K562 (cell line): ENCODE results near the gene ITPKA. TPM values are rescaled to one million over a fixed set of nuclear protein-coding genes. Genes with fewer than 3 reads are reported as not detected.

Experiments
- ATAC-seq: fragments of 200-7000 bp; cut with Tn5 transposase; 3 replicates; pipeline ENCODE4 v1.9.1; 2020; ENCODE audit warnings: moderate library complexity
- BruUV-seq: library from RNA; stranded (reverse); fragments of 400-500 nt; replicated peaks from 2 replicates; lab custom pipeline; 2021; lab: Mats Ljungman, UMichigan
- CTCF ChIA-PET: fragments of 300-600 bp; formaldehyde crosslinking; extraction: SDS; loops from one replicate; lab custom pipeline; 2021; ENCODE audit warnings: low intra/inter-chr PET ratio; lab: Yijun Ruan, JAX
- POLR2A ChIA-PET: fragments of 300-600, 350-650 bp; sonication (Branson Sonifier 250); formaldehyde crosslinking; extraction: SDS; loops from one replicate; lab custom pipeline; 2021; ENCODE audit warnings: antibody characterized with exemption, inconsistent platforms; lab: Yijun Ruan, JAX
- DNase-seq, 4 experiments: peaks; one replicate each; pipeline versions ENCODE4 v3.0.0 to v3.0.0-alpha.2; 2011 to 2018; ENCODE audit warnings: low spot score in 3 of 4, mixed read lengths in 3 of 4; ENCODE audit errors: extremely low read depth in 1 of 4
- FAIRE-seq: peaks from 2 replicates; lab custom pipeline; 2011; peaks lifted over from hg19 to GRCh38; lab: Jason Lieb, UNC
- H2AFZ ChIP-seq: 2 replicates; pipeline ENCODE4 v1.6.0; 2011; ENCODE audit warnings: low read depth, low read length, control low read depth, inconsistent platforms
- H3K27ac ChIP-seq: fragments of 200-600 bp; 3 replicates; pipeline ENCODE4 v1.8.0; 2011; ENCODE audit warnings: low read depth, mild to moderate bottlenecking, control low read depth, inconsistent platforms, low read length, moderate library complexity, mixed read lengths; ENCODE audit errors: extremely low read depth
- H3K27me3 ChIP-seq, 2 experiments: fragments of 300-600 bp in 1 of 2; 2 replicates in 1 of 2; 3 replicates in 1 of 2; pipeline versions ENCODE4 v1.6.0 to v1.8.0; 2011; ENCODE audit warnings: inconsistent platforms in 2 of 2, low read length in 2 of 2, mild to moderate bottlenecking in 1 of 2, mixed read lengths in 1 of 2, moderate library complexity in 1 of 2; ENCODE audit not compliant: control insufficient read depth in 2 of 2, insufficient read depth in 2 of 2
- H3K36me3 ChIP-seq: fragments of 300-600 bp; 3 replicates; pipeline ENCODE4 v1.8.0; 2011; ENCODE audit warnings: mild to moderate bottlenecking, low read length, inconsistent platforms; ENCODE audit not compliant: control insufficient read depth, insufficient read depth
- H3K4me1 ChIP-seq, 2 experiments: fragments of 200-600 bp in 1 of 2; replicated peaks in 1 of 2; 2 replicates in 1 of 2; 3 replicates in 1 of 2; pipeline versions ENCODE4 v1.5.1 to v1.8.0; 2011; ENCODE audit warnings: inconsistent platforms in 2 of 2, low read length in 2 of 2, mild to moderate bottlenecking in 1 of 2, mixed read lengths in 1 of 2, moderate library complexity in 1 of 2; ENCODE audit not compliant: control insufficient read depth in 2 of 2, insufficient read depth in 2 of 2
- H3K4me2 ChIP-seq: 2 replicates; pipeline ENCODE4 v1.6.1; 2011; ENCODE audit warnings: low read length, control low read depth, inconsistent platforms, mixed read lengths; ENCODE audit not compliant: insufficient read depth
- H3K4me3 ChIP-seq: fragments of 200-600 bp; sonication (generic), shearing (Covaris generic); 2 replicates; pipeline ENCODE4 v1.5.1; 2016; ENCODE audit warnings: control low read depth, inconsistent platforms
- H3K79me2 ChIP-seq: fragments of 200-600 bp; 3 replicates; pipeline ENCODE4 v1.8.0; 2011; ENCODE audit warnings: low read length, inconsistent platforms; ENCODE audit not compliant: control insufficient read depth, insufficient read depth
- H3K9ac ChIP-seq, 2 experiments: 2 replicates each; pipeline versions ENCODE4 v1.6.0 to v1.6.1; 2011; ENCODE audit warnings: low read depth in 2 of 2, low read length in 2 of 2, control low read depth in 1 of 2, inconsistent platforms in 1 of 2, mild to moderate bottlenecking in 1 of 2, mixed read lengths in 1 of 2; ENCODE audit not compliant: insufficient read depth in 1 of 2
- H3K9me1 ChIP-seq: one replicate; pipeline ENCODE4 v1.6.0; 2011; ENCODE audit warnings: inconsistent platforms, mild to moderate bottlenecking, low read length, moderate library complexity; ENCODE audit not compliant: control insufficient read depth, insufficient read depth
- H3K9me3 ChIP-seq: replicated peaks from 2 replicates; pipeline ENCODE4 v1.5.1; 2011; ENCODE audit warnings: low read depth, low read length, inconsistent platforms; ENCODE audit not compliant: control insufficient read depth, insufficient read depth
- H4K20me1 ChIP-seq: replicated peaks from 2 replicates; pipeline ENCODE4 v1.6.1; 2011; ENCODE audit warnings: low read length, inconsistent platforms, mixed read lengths; ENCODE audit not compliant: control insufficient read depth, insufficient read depth
- CCNT2 ChIP-seq: IDR thresholded peaks from 2 replicates; pipeline ENCODE4 v1.6.1; 2011; ENCODE audit warnings: borderline replicate concordance, low read depth, mild to moderate bottlenecking, moderate library complexity, mixed read lengths, low read length; ENCODE audit not compliant: insufficient read length; ENCODE audit errors: extremely low read depth
- ETV6 ChIP-seq, 3 experiments: fragments of 150-350 bp in 1 of 3; sonication (generic) in 1 of 3; formaldehyde crosslinking in 1 of 3; IDR thresholded peaks; 2 replicates each; pipeline versions ENCODE4 v1.6.1 to v1.8.0; 2014 to 2022; ENCODE audit warnings: borderline replicate concordance in 2 of 3, low read depth in 2 of 3, antibody characterized with exemption in 1 of 3, low read length in 1 of 3, mild to moderate bottlenecking in 1 of 3, missing genetic modification reagents in 1 of 3
- HDAC1 ChIP-seq, 2 experiments: fragments of 450-650 bp; IDR thresholded peaks; 2 replicates each; pipeline ENCODE4 v1.6.1; 2016 to 2017; ENCODE audit warnings: inconsistent platforms in 1 of 2, mild to moderate bottlenecking in 1 of 2, moderate library complexity in 1 of 2
- MEF2D ChIP-seq: conservative IDR thresholded peaks from 2 replicates; pipeline ENCODE4 v1.6.1; 2016; ENCODE audit warnings: low read depth, missing genetic modification characterization, missing compliant biosample characterization
- NR2F6 ChIP-seq: fragments of 450-650 bp; formaldehyde crosslinking; IDR thresholded peaks from 2 replicates; pipeline ENCODE4 v1.4.0; 2020; ENCODE audit warnings: mild to moderate bottlenecking
- OTX1 ChIP-seq: fragments of 450-650 bp; formaldehyde crosslinking; IDR thresholded peaks from 2 replicates; pipeline ENCODE4 v1.4.0; 2022; ENCODE audit warnings: mild to moderate bottlenecking
- SMAD2 ChIP-seq: fragments of 150-350 bp; IDR thresholded peaks from 2 replicates; pipeline ENCODE4 v1.6.1; 2014; ENCODE audit warnings: low read depth, mild to moderate bottlenecking, low read length
- SP2 ChIP-seq: IDR thresholded peaks from 2 replicates; pipeline ENCODE4 v1.6.1; 2011; ENCODE audit warnings: mild to moderate bottlenecking, low read depth, low read length, moderate library complexity; ENCODE audit not compliant: poor library complexity, severe bottlenecking; ENCODE audit errors: extremely low read depth
- TBL1XR1 ChIP-seq, 2 experiments: IDR thresholded peaks; 2 replicates each; pipeline ENCODE4 v1.6.1; 2012; ENCODE audit warnings: improper control_type of control experiment in 2 of 2, low read length in 2 of 2, mild to moderate bottlenecking in 1 of 2
- TCF3 ChIP-seq: sonication (generic); formaldehyde crosslinking; IDR thresholded peaks from 2 replicates; pipeline ENCODE4 v1.4.0; 2020; ENCODE audit warnings: mild to moderate bottlenecking, missing genetic modification reagents
- ZC3H4 ChIP-seq: sonication (generic); formaldehyde crosslinking; IDR thresholded peaks from 2 replicates; pipeline ENCODE4 v1.9.0; 2021; ENCODE audit warnings: missing genetic modification reagents, borderline replicate concordance
- ZNF239 ChIP-seq: fragments of 250-450 bp; sonication (Bioruptor Pico); IDR thresholded peaks from 2 replicates; pipeline ENCODE4 v1.4.0; 2020; ENCODE audit warnings: mild to moderate bottlenecking
- WGBS: fragments of 100-300 bp; shearing (Covaris generic); methylation state at CpG from one replicate; pipeline ENCODE4 v1.1.6; 2016; ENCODE audit warnings: low coverage, mixed read lengths; ENCODE audit not compliant: insufficient coverage; ENCODE audit errors: missing lambda C conversion rate; 5-methylcytosine and 5-hydroxymethylcytosine counted together
- in situ Hi-C: fragments of 300-500 bp; cut with MboI; formaldehyde crosslinking; loops from 4 replicates; pipeline ENCODE4 v1.15.0; 2018; ENCODE audit warnings: inconsistent platforms, mixed read lengths
- intact Hi-C: fragments of 100-400 bp; cut with micrococcal nuclease; formaldehyde crosslinking; loops from 2 replicates; pipeline ENCODE4 v1.14.2; 2022
- polyA plus RNA-seq, 8 experiments: library from polyadenylated mRNA; depleted of rRNA in 4 of 8; stranded (reverse) in 5 of 8; unstranded in 3 of 8; fragments of >200 nt; fragmentation: Nextera tagmentation in 2 of 8; fragmentation: Illumina TruSeq in 1 of 8; extraction: Ambion mirVana in 2 of 8; extraction: Trizol in 1 of 8; gene quantifications; 2 replicates each; pipeline versions ENCODE4 v1.2.1 to v1.2.3, GENCODE V29; 2011 to 2014; ENCODE audit warnings: inconsistent platforms in 1 of 8, missing spikeins in 1 of 8
- total RNA-seq, 7 experiments: library from RNA; depleted of rRNA in 6 of 7; stranded (reverse); fragments of >200 nt in 6 of 7; fragmentation: Illumina TruSeq in 2 of 7; extraction: Trizol in 2 of 7; gene quantifications; 2 replicates each; pipeline versions ENCODE4 v1.2.1 to v1.2.3, GENCODE V29; 2011 to 2021; ENCODE audit warnings: low replicate concordance in 1 of 7
- TF ChIP-seq, protein P1 (sequence below), 2 experiments: fragments of 250-450 bp in 1 of 2; fragments of 450-650 bp in 1 of 2; sonication (Bioruptor Pico) in 1 of 2; IDR thresholded peaks; 2 replicates each; pipeline versions ENCODE4 v1.6.1 to v1.8.0; 2016 to 2021; ENCODE audit warnings: mild to moderate bottlenecking in 2 of 2, moderate library complexity in 2 of 2, missing compliant biosample characterization in 1 of 2, missing genetic modification characterization in 1 of 2
- TF ChIP-seq, protein P2 (sequence below): fragments of 250-450 bp; sonication (Bioruptor Pico); IDR thresholded peaks from 2 replicates; pipeline ENCODE4 v1.5.1; 2021; ENCODE audit warnings: mild to moderate bottlenecking
- TF ChIP-seq, protein P3 (sequence below): fragments of 200-800 bp; sonication (Bioruptor generic); IDR thresholded peaks from 2 replicates; pipeline ENCODE4 v1.6.1; 2016; ENCODE audit warnings: missing genetic modification characterization, missing compliant biosample characterization

The ITPKA gene
- total and polyA plus RNA-seq, 9 of the 15 experiments (the other 6 are each of a cell fraction or from before 2014, with no cell fraction given), result 0.14 to 68.4 (median 11.5) TPM

DNA sequence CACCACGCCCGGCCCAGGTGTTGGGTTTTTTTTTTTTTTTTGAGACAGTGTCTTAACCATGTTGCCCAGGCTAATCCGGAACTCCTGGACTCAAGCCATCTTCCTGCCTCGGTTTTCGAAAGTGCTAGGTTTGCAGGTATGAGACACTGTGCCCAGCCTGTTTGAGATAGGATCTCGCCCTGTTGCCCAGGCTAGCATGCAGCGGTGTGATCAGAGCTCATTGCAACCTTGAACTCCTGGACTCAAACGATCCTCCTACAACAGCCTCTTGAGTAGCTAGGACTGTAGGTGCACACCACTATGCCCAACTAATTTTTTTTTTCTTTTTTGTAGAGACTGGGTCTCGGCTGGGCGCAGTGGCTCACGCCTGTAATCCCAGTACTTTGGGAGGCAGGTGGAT lies 20.3 kb upstream of the ITPKA start:
- Histone ChIP-seq H3K27ac (no peak overlapping the region; the same call in 2 of the 3 replicates), H3K27me3 (no peaks in the 10 kb centered on the region), H3K9ac (no peak overlapping the region), H2AFZ (no peak overlapping the region), H3K9me1 (no peaks in the 10 kb centered on the region), H3K4me2 (no peak overlapping the region), H3K4me1 (peaks cover 0 to 10% of the 10 kb centered on the region in 2 experiments; a peak in 2 of 5 replicates), H4K20me1 (no peaks in the 10 kb centered on the region), H3K36me3 (peaks cover 78% of the 10 kb centered on the region), H3K4me3 (no peak overlapping the region), H3K79me2 (no peaks in the 10 kb centered on the region), H3K9me3 (no peaks in the 10 kb centered on the region)
- in situ Hi-C loops, result loop anchor here (25.0 kb wide), 1 partner anchor 339 kb away; no protein-coding TSS in a partner anchor
- DNase-seq (no peak), FAIRE-seq (no peak), ATAC-seq (no peak)
- TF ChIP-seq TBL1XR1 (IDR thresholded peaks at IDR 0.05; ENCODE audit: low read length in 2 of 2), result no peak
- TF ChIP-seq, protein P1, sequence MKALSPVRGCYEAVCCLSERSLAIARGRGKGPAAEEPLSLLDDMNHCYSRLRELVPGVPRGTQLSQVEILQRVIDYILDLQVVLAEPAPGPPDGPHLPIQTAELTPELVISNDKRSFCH (CRISPR knock-in tag; IDR thresholded peaks at IDR 0.05), result no peak
- TF ChIP-seq, protein P1 (tag; IDR thresholded peaks at IDR 0.05), result no peak
- TF ChIP-seq, protein P2, sequence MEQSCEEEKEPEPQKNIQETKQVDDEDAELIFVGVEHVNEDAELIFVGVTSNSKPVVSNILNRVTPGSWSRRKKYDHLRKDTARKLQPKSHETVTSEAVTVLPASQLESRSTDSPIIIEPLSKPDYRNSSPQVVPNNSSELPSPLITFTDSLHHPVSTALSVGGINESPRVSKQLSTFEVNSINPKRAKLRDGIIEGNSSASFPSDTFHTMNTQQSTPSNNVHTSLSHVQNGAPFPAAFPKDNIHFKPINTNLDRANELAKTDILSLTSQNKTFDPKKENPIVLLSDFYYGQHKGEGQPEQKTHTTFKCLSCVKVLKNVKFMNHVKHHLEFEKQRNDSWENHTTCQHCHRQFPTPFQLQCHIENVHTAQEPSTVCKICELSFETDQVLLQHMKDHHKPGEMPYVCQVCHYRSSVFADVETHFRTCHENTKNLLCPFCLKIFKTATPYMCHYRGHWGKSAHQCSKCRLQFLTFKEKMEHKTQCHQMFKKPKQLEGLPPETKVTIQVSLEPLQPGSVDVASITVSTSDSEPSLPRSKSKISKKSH, result no peak
- no peak for TF ChIP-seq CCNT2
- no peak for TF ChIP-seq SMAD2
- no peak for TF ChIP-seq ZC3H4 (CRISPR knock-in tag)
- TF ChIP-seq SP2, result no peak
- TF ChIP-seq, protein P3, sequence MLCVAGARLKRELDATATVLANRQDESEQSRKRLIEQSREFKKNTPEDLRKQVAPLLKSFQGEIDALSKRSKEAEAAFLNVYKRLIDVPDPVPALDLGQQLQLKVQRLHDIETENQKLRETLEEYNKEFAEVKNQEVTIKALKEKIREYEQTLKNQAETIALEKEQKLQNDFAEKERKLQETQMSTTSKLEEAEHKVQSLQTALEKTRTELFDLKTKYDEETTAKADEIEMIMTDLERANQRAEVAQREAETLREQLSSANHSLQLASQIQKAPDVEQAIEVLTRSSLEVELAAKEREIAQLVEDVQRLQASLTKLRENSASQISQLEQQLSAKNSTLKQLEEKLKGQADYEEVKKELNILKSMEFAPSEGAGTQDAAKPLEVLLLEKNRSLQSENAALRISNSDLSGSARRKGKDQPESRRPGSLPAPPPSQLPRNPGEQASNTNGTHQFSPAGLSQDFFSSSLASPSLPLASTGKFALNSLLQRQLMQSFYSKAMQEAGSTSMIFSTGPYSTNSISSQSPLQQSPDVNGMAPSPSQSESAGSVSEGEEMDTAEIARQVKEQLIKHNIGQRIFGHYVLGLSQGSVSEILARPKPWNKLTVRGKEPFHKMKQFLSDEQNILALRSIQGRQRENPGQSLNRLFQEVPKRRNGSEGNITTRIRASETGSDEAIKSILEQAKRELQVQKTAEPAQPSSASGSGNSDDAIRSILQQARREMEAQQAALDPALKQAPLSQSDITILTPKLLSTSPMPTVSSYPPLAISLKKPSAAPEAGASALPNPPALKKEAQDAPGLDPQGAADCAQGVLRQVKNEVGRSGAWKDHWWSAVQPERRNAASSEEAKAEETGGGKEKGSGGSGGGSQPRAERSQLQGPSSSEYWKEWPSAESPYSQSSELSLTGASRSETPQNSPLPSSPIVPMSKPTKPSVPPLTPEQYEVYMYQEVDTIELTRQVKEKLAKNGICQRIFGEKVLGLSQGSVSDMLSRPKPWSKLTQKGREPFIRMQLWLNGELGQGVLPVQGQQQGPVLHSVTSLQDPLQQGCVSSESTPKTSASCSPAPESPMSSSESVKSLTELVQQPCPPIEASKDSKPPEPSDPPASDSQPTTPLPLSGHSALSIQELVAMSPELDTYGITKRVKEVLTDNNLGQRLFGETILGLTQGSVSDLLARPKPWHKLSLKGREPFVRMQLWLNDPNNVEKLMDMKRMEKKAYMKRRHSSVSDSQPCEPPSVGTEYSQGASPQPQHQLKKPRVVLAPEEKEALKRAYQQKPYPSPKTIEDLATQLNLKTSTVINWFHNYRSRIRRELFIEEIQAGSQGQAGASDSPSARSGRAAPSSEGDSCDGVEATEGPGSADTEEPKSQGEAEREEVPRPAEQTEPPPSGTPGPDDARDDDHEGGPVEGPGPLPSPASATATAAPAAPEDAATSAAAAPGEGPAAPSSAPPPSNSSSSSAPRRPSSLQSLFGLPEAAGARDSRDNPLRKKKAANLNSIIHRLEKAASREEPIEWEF (CRISPR knock-in tag), result no peak
- no peak for TF ChIP-seq OTX1 (CRISPR knock-in tag)
- no peak for TF ChIP-seq MEF2D (tag)
- no peak for TF ChIP-seq HDAC1 (IDR thresholded peaks at IDR 0.05)
- no peak for TF ChIP-seq ZNF239 (CRISPR knock-in tag)
- no peak for TF ChIP-seq NR2F6 (CRISPR knock-in tag)
- no peak for TF ChIP-seq ETV6 (IDR thresholded peaks at IDR 0.05; ENCODE audit: borderline replicate concordance in 1 of 2, low read depth in 2 of 2, low read length in 1 of 2)
- TF ChIP-seq ETV6 (CRISPR knock-in tag; IDR thresholded peaks at IDR 0.05; ENCODE audit: borderline replicate concordance), result no peak
- TF ChIP-seq TCF3 (CRISPR knock-in tag), result no peak
- CTCF ChIA-PET, result no interaction called here
- intact Hi-C loops, result no loop called here
- BruUV-seq, result no TSS peak
- POLR2A ChIA-PET, result interaction anchor here (0.6 kb wide), 1 partner anchor 12 kb away, joined by 3 read pairs; no protein-coding TSS in a partner anchor
- 91% methylated on average over 7 of the region's 11 CpGs for WGBS
